ENCODE measurements around the gene RBM38. TPM values are rescaled to one million over a fixed set of nuclear protein-coding genes. Genes with fewer than 3 reads are reported as not detected.

Gene RBM38
- total RNA-seq, 4 donors from 2014 or later, result 9.1 to 21.0 (median 13.3) TPM

GRCh38 chr20:57442158-57442887 is 51.1 kb downstream of the RBM38 start:
- Histone ChIP-seq H3K4me3 (no peak overlapping the region), H3K9me3 (no peaks in the 10 kb centered on the region), H3K27ac (peak overlapping the region; percentile 73 to 90 (median 80)), H3K27me3 (peaks cover 0 to 5% (median 0%) of the 10 kb centered on the region in 4 donors), H3K4me1 (peaks cover 8 to 54% (median 25%) of the 10 kb centered on the region in 3 donors), H3K36me3 (no peaks in the 10 kb centered on the region)
- TF ChIP-seq CTCF (IDR thresholded peaks at IDR 0.05), result no peak
- no peak for TF ChIP-seq POLR2A (IDR thresholded peaks at IDR 0.05)
- intact Hi-C loops (cut with DNase I), result no loop called here
- no peak for DNase-seq
- 64 to 81% methylated on average over 9 to 12 of the region's 17 CpGs for WGBS, 2 donors

GRCh38 chr20:57442888-57443239 is 51.7 kb downstream of the RBM38 start:
- peaks cover 0 to 5% (median 0%) of the 10 kb centered on the region in 4 donors for H3K27me3 ChIP-seq
- no peaks in the 10 kb centered on the region for H3K36me3 ChIP-seq

GRCh38 chr20:57443349-57444265 is 52.4 kb downstream of the RBM38 start:
- intact Hi-C loops (cut with DNase I), result no loop called here
- H3K27me3 ChIP-seq, result peaks cover 0 to 5% (median 0%) of the 10 kb centered on the region in 4 donors
- TF ChIP-seq CTCF (IDR thresholded peaks at IDR 0.05), result no peak
- TF ChIP-seq POLR2A (IDR thresholded peaks at IDR 0.05), result no peak
- H3K4me3 ChIP-seq, result no peak overlapping the region
- WGBS, 2 donors, result 77 to 84% methylated on average over 15 to 16 of the region's 18 CpGs
- no peak for DNase-seq
- H3K36me3 ChIP-seq, result no peaks in the 10 kb centered on the region
- peak overlapping the region in 3 of 4 donors; percentile 73 to 90 (median 86) for H3K27ac ChIP-seq
- H3K9me3 ChIP-seq, result no peaks in the 10 kb centered on the region
- peaks cover 8 to 49% (median 22%) of the 10 kb centered on the region in 3 donors for H3K4me1 ChIP-seq

More at GRCh38 chr20:57442888-57443239, 51.7 kb downstream of the RBM38 start:
- DNase-seq, result no peak
- TF ChIP-seq POLR2A (IDR thresholded peaks at IDR 0.05) (no peak), CTCF (IDR thresholded peaks at IDR 0.05) (no peak)
- WGBS, 2 donors, result 84 to 100% methylated on average over 1 to 6 of the region's 9 CpGs
- Histone ChIP-seq H3K4me3 (no peak overlapping the region), H3K4me1 (peaks cover 8 to 54% (median 25%) of the 10 kb centered on the region in 3 donors), H3K9me3 (no peaks in the 10 kb centered on the region), H3K27ac (peak overlapping the region in 3 of 4 donors; percentile 73 to 90 (median 86))
- intact Hi-C loops (cut with DNase I), result no loop called here

GRCh38 chr20:57444394-57445048 is 53.3 kb downstream of the RBM38 start:
- H3K27ac ChIP-seq, result peak overlapping the region in 3 of 4 donors; percentile 73 to 86 (median 79)
- H3K9me3 ChIP-seq, result no peaks in the 10 kb centered on the region
- intact Hi-C loops (cut with DNase I), result no loop called here
- H3K4me3 ChIP-seq, result no peak overlapping the region
- peaks cover 8 to 41% (median 20%) of the 10 kb centered on the region in 3 donors for H3K4me1 ChIP-seq
- peaks cover 0 to 5% (median 0%) of the 10 kb centered on the region in 4 donors for H3K27me3 ChIP-seq
- TF ChIP-seq CTCF (IDR thresholded peaks at IDR 0.05), result no peak
- TF ChIP-seq POLR2A (IDR thresholded peaks at IDR 0.05), result no peak
- no peaks in the 10 kb centered on the region for H3K36me3 ChIP-seq
- 64 to 72% methylated on average over 11 to 15 of the region's 16 CpGs for WGBS, 2 donors
- no peak for DNase-seq

All from esophagus squamous epithelium (tissue), 5 donors.